Liver (tissue), 9 donors: Measurements from ENCODE around the gene MUC7. TPM values are rescaled to one million over a fixed set of nuclear protein-coding genes. Genes with fewer than 3 reads are reported as not detected.

Experiments used
- DNase-seq: peaks from one replicate; pipeline ENCODE4 v3.0.0-alpha.2; 2017; ENCODE audit warnings: low spot score
- H3K27ac ChIP-seq, 2 donors: one replicate each; pipeline ENCODE4 v1.7.0; 2013; ENCODE audit warnings: inconsistent platforms in 2 of 2, low read length in 2 of 2, control low read depth in 1 of 2, low read depth in 1 of 2, mild to moderate bottlenecking in 1 of 2
- H3K27me3 ChIP-seq, 4 donors: one replicate each; pipeline versions ENCODE4 v1.6.1 to v1.7.0; 2013; ENCODE audit warnings: low read length in 3 of 4, inconsistent platforms in 1 of 4, mild to moderate bottlenecking in 1 of 4, moderate library complexity in 1 of 4; ENCODE audit not compliant: control insufficient read depth in 4 of 4, insufficient read depth in 4 of 4
- H3K36me3 ChIP-seq, 4 donors: one replicate each; pipeline versions ENCODE4 v1.6.1 to v1.7.0; 2013; ENCODE audit warnings: low read length in 3 of 4, mild to moderate bottlenecking in 3 of 4, low read depth in 1 of 4, moderate library complexity in 1 of 4; ENCODE audit not compliant: control insufficient read depth in 4 of 4, insufficient read depth in 3 of 4
- H3K4me1 ChIP-seq, 4 donors: one replicate each; pipeline versions ENCODE4 v1.6.1 to v1.7.0; 2013; ENCODE audit warnings: low read length in 3 of 4, mild to moderate bottlenecking in 3 of 4, moderate library complexity in 1 of 4; ENCODE audit not compliant: control insufficient read depth in 4 of 4, insufficient read depth in 4 of 4
- H3K4me3 ChIP-seq, 3 donors: one replicate each; pipeline versions ENCODE4 v1.6.1 to v1.7.0; 2013; ENCODE audit warnings: low read length in 3 of 3, control low read depth in 1 of 3, low read depth in 1 of 3, mild to moderate bottlenecking in 1 of 3
- H3K9ac ChIP-seq, 2 donors: one replicate each; pipeline ENCODE4 v1.7.0; 2013; ENCODE audit warnings: low read length in 2 of 2, mild to moderate bottlenecking in 2 of 2, moderate library complexity in 2 of 2, control low read depth in 1 of 2, low read depth in 1 of 2
- H3K9me3 ChIP-seq, 4 donors: one replicate each; pipeline versions ENCODE4 v1.6.1 to v1.7.0; 2013; ENCODE audit warnings: low read length in 3 of 4; ENCODE audit not compliant: control insufficient read depth in 4 of 4
- ATF3 ChIP-seq: IDR thresholded peaks from 2 replicates; pipeline ENCODE4 v1.6.1; 2016; ENCODE audit warnings: antibody characterized with exemption
- EGR1 ChIP-seq, 2 donors: IDR thresholded peaks; 2 replicates each; pipeline ENCODE4 v1.6.1; 2016 to 2018; ENCODE audit warnings: antibody characterized with exemption in 2 of 2, low read depth in 2 of 2
- FOXA1 ChIP-seq: IDR thresholded peaks from 2 replicates; pipeline ENCODE4 v1.6.1; 2016; ENCODE audit warnings: antibody characterized with exemption
- GABPA ChIP-seq, 2 donors: IDR thresholded peaks in 1 of 2; conservative IDR thresholded peaks in 1 of 2; 2 replicates each; pipeline ENCODE4 v1.6.1; 2016; ENCODE audit warnings: antibody characterized with exemption in 2 of 2, mild to moderate bottlenecking in 1 of 2, moderate library complexity in 1 of 2
- HNF4A ChIP-seq, 2 donors: conservative IDR thresholded peaks; 2 replicates each; pipeline ENCODE4 v1.6.1; 2016; ENCODE audit warnings: antibody characterized with exemption in 2 of 2, mild to moderate bottlenecking in 2 of 2
- JUND ChIP-seq, 2 donors: IDR thresholded peaks; 2 replicates each; pipeline ENCODE4 v1.6.1; 2016; ENCODE audit warnings: antibody characterized with exemption in 2 of 2
- MAX ChIP-seq: IDR thresholded peaks from 2 replicates; pipeline ENCODE4 v1.6.1; 2016; ENCODE audit warnings: antibody characterized with exemption
- RAD21 ChIP-seq, 2 donors: IDR thresholded peaks; 2 replicates each; pipeline ENCODE4 v1.6.1; 2016; ENCODE audit warnings: antibody characterized with exemption in 2 of 2, mild to moderate bottlenecking in 2 of 2
- REST ChIP-seq: IDR thresholded peaks from 2 replicates; pipeline ENCODE4 v1.6.1; 2016; ENCODE audit warnings: antibody characterized with exemption, mild to moderate bottlenecking
- RXRA ChIP-seq, 2 donors: IDR thresholded peaks; 2 replicates each; pipeline ENCODE4 v1.6.1; 2017 to 2018; ENCODE audit warnings: antibody characterized with exemption in 2 of 2, mild to moderate bottlenecking in 1 of 2
- SP1 ChIP-seq: IDR thresholded peaks from 2 replicates; pipeline ENCODE4 v1.6.1; 2018; ENCODE audit warnings: antibody characterized with exemption, mild to moderate bottlenecking
- TAF1 ChIP-seq: conservative IDR thresholded peaks from 2 replicates; pipeline ENCODE4 v1.6.1; 2016; ENCODE audit warnings: antibody characterized with exemption, mild to moderate bottlenecking
- YY1 ChIP-seq: IDR thresholded peaks from 2 replicates; pipeline ENCODE4 v1.6.1; 2016; ENCODE audit warnings: antibody characterized with exemption, mild to moderate bottlenecking
- ZBTB33 ChIP-seq: IDR thresholded peaks from 2 replicates; pipeline ENCODE4 v1.6.1; 2016; ENCODE audit warnings: antibody characterized with exemption
- WGBS: extraction: QIAGEN DNeasy Blood & Tissue Kit; methylation state at CpG from one replicate; pipeline ENCODE4 v1.1.7; 2013; 5-methylcytosine and 5-hydroxymethylcytosine counted together
- polyA plus RNA-seq, 2 donors: library from polyadenylated mRNA; stranded (reverse) in 1 of 2; unstranded in 1 of 2; fragments of 200-250 nt in 1 of 2; fragments of >200 nt in 1 of 2; fragmentation: Nextera tagmentation in 1 of 2; extraction: Ambion mirVana in 1 of 2; gene quantifications; one replicate each; pipeline versions ENCODE4 v1.2.1 to v1.2.3, GENCODE V29; 2013 to 2015
- total RNA-seq, 2 donors: library from RNA; depleted of rRNA; stranded (reverse); fragments of >200 nt; gene quantifications; one replicate each; pipeline ENCODE4 v1.2.3, GENCODE V29; 2014
- TF ChIP-seq, protein P1 (sequence below): fragments of 150-350 bp; IDR thresholded peaks from 2 replicates; pipeline ENCODE4 v1.5.1; 2017; ENCODE audit warnings: improper control_type of control experiment, low read depth, low read length; ENCODE audit not compliant: missing input control
- donor health status: healthy.
- donor health status: healthy.
- donor health status: healthy.
- donor health status: healthy.
- donor health status: healthy.

Gene MUC7
- total and polyA plus RNA-seq, 4 donors, result not detected

DNA sequence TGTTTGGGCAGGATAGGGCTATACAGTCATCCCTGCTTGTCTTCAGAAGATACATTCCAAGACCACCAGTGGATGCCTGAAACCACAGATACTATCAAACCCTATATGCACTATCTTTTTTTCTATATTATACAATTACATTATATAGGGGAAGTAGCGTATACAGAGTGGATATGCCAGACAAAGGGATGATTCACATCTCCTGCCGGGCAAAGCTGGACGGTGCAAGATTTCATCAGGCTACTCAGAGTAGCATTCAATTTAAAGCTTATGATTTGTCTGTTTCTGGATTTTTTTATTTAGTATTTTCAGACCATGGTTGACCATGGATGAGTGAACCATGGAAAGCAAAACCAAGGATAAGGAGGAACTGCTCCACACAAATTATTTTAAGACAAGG lies 39.4 kb downstream of the MUC7 start:
- 91% methylated on average over 3 of the region's 3 CpGs for WGBS
- H3K9ac ChIP-seq, result no peak overlapping the region
- H3K36me3 ChIP-seq, result no peaks in the 10 kb centered on the region
- no peak overlapping the region for H3K27ac ChIP-seq
- no peak for DNase-seq
- TF ChIP-seq RAD21 (IDR thresholded peaks at IDR 0.05) (no peak), MAX (no peak), ZBTB33 (no peak), REST (no peak), TAF1 (no peak), SP1 (no peak), GABPA (IDR thresholded peaks at IDR 0.05 in 1 of 2, conservative IDR thresholded peaks at IDR 0.05 in 1 of 2) (no peak), ATF3 (no peak), EGR1 (IDR thresholded peaks at IDR 0.05; ENCODE audit: low read depth in 2 of 2) (no peak), RXRA (IDR thresholded peaks at IDR 0.05) (no peak), FOXA1 (no peak), YY1 (no peak), JUND (IDR thresholded peaks at IDR 0.05) (no peak), HNF4A (conservative IDR thresholded peaks at IDR 0.05) (no peak)
- TF ChIP-seq, protein P1, sequence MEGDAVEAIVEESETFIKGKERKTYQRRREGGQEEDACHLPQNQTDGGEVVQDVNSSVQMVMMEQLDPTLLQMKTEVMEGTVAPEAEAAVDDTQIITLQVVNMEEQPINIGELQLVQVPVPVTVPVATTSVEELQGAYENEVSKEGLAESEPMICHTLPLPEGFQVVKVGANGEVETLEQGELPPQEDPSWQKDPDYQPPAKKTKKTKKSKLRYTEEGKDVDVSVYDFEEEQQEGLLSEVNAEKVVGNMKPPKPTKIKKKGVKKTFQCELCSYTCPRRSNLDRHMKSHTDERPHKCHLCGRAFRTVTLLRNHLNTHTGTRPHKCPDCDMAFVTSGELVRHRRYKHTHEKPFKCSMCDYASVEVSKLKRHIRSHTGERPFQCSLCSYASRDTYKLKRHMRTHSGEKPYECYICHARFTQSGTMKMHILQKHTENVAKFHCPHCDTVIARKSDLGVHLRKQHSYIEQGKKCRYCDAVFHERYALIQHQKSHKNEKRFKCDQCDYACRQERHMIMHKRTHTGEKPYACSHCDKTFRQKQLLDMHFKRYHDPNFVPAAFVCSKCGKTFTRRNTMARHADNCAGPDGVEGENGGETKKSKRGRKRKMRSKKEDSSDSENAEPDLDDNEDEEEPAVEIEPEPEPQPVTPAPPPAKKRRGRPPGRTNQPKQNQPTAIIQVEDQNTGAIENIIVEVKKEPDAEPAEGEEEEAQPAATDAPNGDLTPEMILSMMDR, result no peak
- H3K9me3 ChIP-seq, result no peaks in the 10 kb centered on the region
- no peaks in the 10 kb centered on the region for H3K4me1 ChIP-seq
- peaks cover 0 to 2% (median 0%) of the 10 kb centered on the region in 4 donors for H3K27me3 ChIP-seq
- no peak overlapping the region for H3K4me3 ChIP-seq
